ENCODE measurements around the gene NXPE2.

NXPE2 gene

DNA sequence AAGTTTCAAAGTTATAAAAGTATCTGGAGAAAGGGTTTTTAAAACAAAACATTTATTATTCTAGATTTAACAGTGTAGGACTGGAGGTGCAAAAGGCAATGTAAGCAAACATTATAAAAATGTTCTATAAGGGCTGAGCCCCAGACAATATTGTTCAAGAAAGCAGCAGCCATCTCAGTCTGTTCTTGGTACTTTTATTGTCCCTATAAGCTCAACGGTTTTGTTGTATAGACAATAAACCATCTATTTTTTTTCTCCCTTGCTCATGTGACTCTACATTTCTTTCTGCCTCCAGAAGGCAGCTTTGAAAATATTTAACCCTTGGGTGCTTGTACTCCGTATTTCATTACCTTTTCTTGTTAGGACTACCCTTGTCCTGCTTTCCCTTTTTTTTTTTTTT is 25.2 kb upstream of the NXPE2 start:
- no CpG with 5 or more reads among the region's 2 CpGs for WGBS (ENCODE audit: extremely low coverage, insufficient coverage, low lambda C conversion rate)
- Histone ChIP-seq H3K56ac (ENCODE audit: low read length) (no peak overlapping the region), H2BK5ac (ENCODE audit: low read length) (no peak overlapping the region), H3K4me2 (ENCODE audit: low read length) (no peak overlapping the region), H3K9ac (ENCODE audit: low read length) (no peak overlapping the region), H4K8ac (ENCODE audit: low read depth, low read length) (no peak overlapping the region), H3K4me1 (ENCODE audit: control insufficient read depth, low read depth, low read length) (no peaks in the 10 kb centered on the region), H3K4ac (ENCODE audit: low read depth, low read length) (no peak overlapping the region), H3K23ac (ENCODE audit: low read length) (no peak overlapping the region), H2AK5ac (ENCODE audit: low read length) (no peak overlapping the region), H4K5ac (ENCODE audit: low read length) (no peak overlapping the region), H2BK120ac (ENCODE audit: low read depth, low read length) (no peak overlapping the region), H3K4me3 (ENCODE audit: low read length) (no peak overlapping the region), H3K27me3 (ENCODE audit: insufficient read depth, low read length, poor library complexity) (no peaks in the 10 kb centered on the region), H3K36me3 (ENCODE audit: control insufficient read depth, insufficient read depth, low read length) (no peaks in the 10 kb centered on the region), H3K79me2 (ENCODE audit: control insufficient read depth, insufficient read depth, low read length) (no peaks in the 10 kb centered on the region), H3K27ac (ENCODE audit: low read depth, low read length) (no peak overlapping the region), H2BK15ac (replicated peaks; ENCODE audit: low read depth) (no peak overlapping the region), H3K79me1 (ENCODE audit: low read length) (no peaks in the 10 kb centered on the region), H3K18ac (ENCODE audit: low read length) (no peak overlapping the region)
- DNase-seq = no peak

DNA sequence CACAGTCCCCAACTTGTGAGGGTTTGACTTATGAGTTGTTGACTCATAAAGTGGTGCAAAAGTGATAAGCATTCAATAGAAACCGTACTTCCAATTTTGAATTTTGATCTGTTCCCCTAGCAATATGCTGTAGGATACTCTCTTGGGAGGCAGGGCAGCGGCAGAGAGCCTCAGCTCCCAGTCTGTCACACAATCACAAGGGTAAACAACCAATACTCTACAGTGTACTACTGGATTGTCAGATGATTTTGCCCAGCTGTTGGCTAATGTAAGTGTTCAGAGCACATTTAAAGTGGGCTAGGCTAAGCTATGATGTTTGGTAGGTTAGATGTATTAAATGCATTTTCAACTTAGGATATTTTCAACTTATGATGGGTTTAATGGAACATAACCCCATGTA is 13.7 kb upstream of the NXPE2 start:
- Histone ChIP-seq H3K36me3 (ENCODE audit: control insufficient read depth, insufficient read depth, low read length) (no peaks in the 10 kb centered on the region), H3K56ac (ENCODE audit: low read length) (no peak overlapping the region), H4K5ac (ENCODE audit: low read length) (no peak overlapping the region), H2BK5ac (ENCODE audit: low read length) (no peak overlapping the region), H3K18ac (ENCODE audit: low read length) (no peak overlapping the region), H3K23ac (ENCODE audit: low read length) (no peak overlapping the region), H3K4me2 (ENCODE audit: low read length) (no peak overlapping the region), H2BK15ac (replicated peaks; ENCODE audit: low read depth) (no peak overlapping the region), H4K8ac (ENCODE audit: low read depth, low read length) (no peak overlapping the region), H3K4me3 (ENCODE audit: low read length) (no peak overlapping the region), H2AK5ac (ENCODE audit: low read length) (no peak overlapping the region), H3K27ac (ENCODE audit: low read depth, low read length) (no peak overlapping the region), H3K9ac (ENCODE audit: low read length) (no peak overlapping the region), H3K4ac (ENCODE audit: low read depth, low read length) (no peak overlapping the region), H3K27me3 (ENCODE audit: insufficient read depth, low read length, poor library complexity) (peaks cover 2% of the 10 kb centered on the region), H3K79me2 (ENCODE audit: control insufficient read depth, insufficient read depth, low read length) (no peaks in the 10 kb centered on the region), H3K4me1 (ENCODE audit: control insufficient read depth, low read depth, low read length) (no peaks in the 10 kb centered on the region), H2BK120ac (ENCODE audit: low read depth, low read length) (no peak overlapping the region), H3K79me1 (ENCODE audit: low read length) (no peaks in the 10 kb centered on the region)
- no peak for DNase-seq
- no CpG with 5 or more reads among the region's 2 CpGs for WGBS (ENCODE audit: extremely low coverage, insufficient coverage, low lambda C conversion rate)

DNA sequence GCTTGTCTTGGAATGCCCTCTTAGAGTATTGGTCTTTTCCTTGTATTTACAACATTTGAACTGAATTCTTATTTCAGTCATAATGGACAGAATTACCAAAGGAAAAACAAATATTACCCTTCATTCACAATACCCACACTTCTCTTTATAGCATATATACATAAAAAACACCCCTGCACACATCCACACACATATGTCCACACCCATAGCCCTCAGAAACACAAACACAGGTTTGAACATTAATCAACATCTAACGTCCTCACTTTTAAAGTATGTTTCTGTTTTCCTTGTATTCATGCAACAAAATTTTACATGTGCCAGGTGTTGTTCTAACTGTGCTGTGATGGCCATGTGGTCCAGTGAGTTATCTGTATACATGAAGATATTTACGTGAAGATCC is 11.6 kb upstream of the NXPE2 start:
- Histone ChIP-seq H3K79me1 (ENCODE audit: low read length) (no peaks in the 10 kb centered on the region), H3K4me3 (ENCODE audit: low read length) (no peak overlapping the region), H3K9ac (ENCODE audit: low read length) (no peak overlapping the region), H4K8ac (ENCODE audit: low read depth, low read length) (no peak overlapping the region), H3K4ac (ENCODE audit: low read depth, low read length) (no peak overlapping the region), H3K23ac (ENCODE audit: low read length) (no peak overlapping the region), H2BK5ac (ENCODE audit: low read length) (no peak overlapping the region), H3K36me3 (ENCODE audit: control insufficient read depth, insufficient read depth, low read length) (no peaks in the 10 kb centered on the region), H3K56ac (ENCODE audit: low read length) (no peak overlapping the region), H3K18ac (ENCODE audit: low read length) (no peak overlapping the region), H4K5ac (ENCODE audit: low read length) (no peak overlapping the region), H2BK15ac (replicated peaks; ENCODE audit: low read depth) (no peak overlapping the region), H3K4me2 (ENCODE audit: low read length) (no peak overlapping the region), H2AK5ac (ENCODE audit: low read length) (no peak overlapping the region), H3K79me2 (ENCODE audit: control insufficient read depth, insufficient read depth, low read length) (no peaks in the 10 kb centered on the region), H3K27ac (ENCODE audit: low read depth, low read length) (no peak overlapping the region), H2BK120ac (ENCODE audit: low read depth, low read length) (no peak overlapping the region), H3K4me1 (ENCODE audit: control insufficient read depth, low read depth, low read length) (no peaks in the 10 kb centered on the region), H3K27me3 (ENCODE audit: insufficient read depth, low read length, poor library complexity) (peaks cover 2% of the 10 kb centered on the region)
- no CpG with 5 or more reads among the region's 2 CpGs for WGBS (ENCODE audit: extremely low coverage, insufficient coverage, low lambda C conversion rate)
- no peak for DNase-seq

DNA sequence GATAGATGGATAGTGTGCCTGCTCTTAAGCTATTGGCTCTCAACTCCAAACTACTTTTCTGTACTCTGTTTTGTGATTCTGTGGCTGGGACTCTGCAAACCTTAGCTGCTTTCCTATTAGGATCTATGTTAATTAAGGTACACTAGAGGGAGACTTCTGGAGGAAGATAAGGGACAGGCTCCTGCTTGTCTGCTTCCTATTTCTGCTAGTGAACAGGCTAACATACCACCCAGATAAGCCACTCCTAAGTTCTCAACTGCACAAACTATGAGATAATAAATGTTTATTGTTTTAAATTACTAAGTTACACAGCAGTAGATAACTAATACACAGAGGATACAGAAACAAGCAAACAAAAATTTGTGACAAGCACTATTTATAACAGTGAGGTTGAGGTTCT is 10.2 kb upstream of the NXPE2 start:
- Histone ChIP-seq H4K8ac (ENCODE audit: low read depth, low read length) (no peak overlapping the region), H3K36me3 (ENCODE audit: control insufficient read depth, insufficient read depth, low read length) (no peaks in the 10 kb centered on the region), H3K18ac (ENCODE audit: low read length) (no peak overlapping the region), H2BK120ac (ENCODE audit: low read depth, low read length) (no peak overlapping the region), H3K9ac (ENCODE audit: low read length) (no peak overlapping the region), H3K79me1 (ENCODE audit: low read length) (no peaks in the 10 kb centered on the region), H2BK15ac (replicated peaks; ENCODE audit: low read depth) (no peak overlapping the region), H3K23ac (ENCODE audit: low read length) (no peak overlapping the region), H3K27me3 (ENCODE audit: insufficient read depth, low read length, poor library complexity) (peaks cover 2% of the 10 kb centered on the region), H2AK5ac (ENCODE audit: low read length) (no peak overlapping the region), H3K56ac (ENCODE audit: low read length) (no peak overlapping the region), H4K5ac (ENCODE audit: low read length) (no peak overlapping the region), H3K4me1 (ENCODE audit: control insufficient read depth, low read depth, low read length) (no peaks in the 10 kb centered on the region), H3K79me2 (ENCODE audit: control insufficient read depth, insufficient read depth, low read length) (no peaks in the 10 kb centered on the region), H2BK5ac (ENCODE audit: low read length) (no peak overlapping the region), H3K27ac (ENCODE audit: low read depth, low read length) (no peak overlapping the region), H3K4me2 (ENCODE audit: low read length) (no peak overlapping the region), H3K4ac (ENCODE audit: low read depth, low read length) (no peak overlapping the region), H3K4me3 (ENCODE audit: low read length) (no peak overlapping the region)
- DNase-seq = peak; percentile 3

GRCh38 chr11:114673661-114674060 is 4.7 kb upstream of the NXPE2 start:
- Histone ChIP-seq H3K4me2 (ENCODE audit: low read length) (no peak overlapping the region), H3K27ac (ENCODE audit: low read depth, low read length) (no peak overlapping the region), H3K56ac (ENCODE audit: low read length) (no peak overlapping the region), H3K79me1 (ENCODE audit: low read length) (no peaks in the 10 kb centered on the region), H2BK15ac (replicated peaks; ENCODE audit: low read depth) (no peak overlapping the region), H3K36me3 (ENCODE audit: control insufficient read depth, insufficient read depth, low read length) (no peaks in the 10 kb centered on the region), H3K9ac (ENCODE audit: low read length) (no peak overlapping the region), H3K4me3 (ENCODE audit: low read length) (no peak overlapping the region), H2BK5ac (ENCODE audit: low read length) (no peak overlapping the region), H4K5ac (ENCODE audit: low read length) (no peak overlapping the region), H3K27me3 (ENCODE audit: insufficient read depth, low read length, poor library complexity) (no peaks in the 10 kb centered on the region), H4K8ac (ENCODE audit: low read depth, low read length) (no peak overlapping the region), H3K23ac (ENCODE audit: low read length) (no peak overlapping the region), H3K4ac (ENCODE audit: low read depth, low read length) (no peak overlapping the region), H2AK5ac (ENCODE audit: low read length) (no peak overlapping the region), H3K79me2 (ENCODE audit: control insufficient read depth, insufficient read depth, low read length) (no peaks in the 10 kb centered on the region), H3K4me1 (ENCODE audit: control insufficient read depth, low read depth, low read length) (no peaks in the 10 kb centered on the region), H3K18ac (ENCODE audit: low read length) (no peak overlapping the region), H2BK120ac (ENCODE audit: low read depth, low read length) (no peak overlapping the region)
- peak; percentile 45 for DNase-seq

DNA sequence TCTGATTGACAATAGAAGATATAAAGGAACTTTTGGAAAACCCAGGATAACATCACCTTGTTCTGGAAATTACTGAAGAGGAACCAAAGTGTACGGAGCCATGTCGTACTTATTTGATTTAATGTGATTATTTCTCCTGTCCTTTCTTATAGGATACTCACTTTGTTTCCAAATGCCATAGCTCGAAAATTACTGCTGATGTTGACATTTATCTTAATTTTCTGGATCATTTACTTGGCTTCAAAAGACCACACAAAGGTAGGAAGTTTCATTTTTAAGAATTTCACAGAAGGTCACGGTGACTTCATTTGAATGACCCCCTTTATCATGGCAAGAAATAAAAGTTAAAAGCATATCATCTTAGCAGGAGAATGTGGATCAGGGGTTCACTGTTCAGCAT is 1.2 kb downstream of the NXPE2 start:
- H2AK5ac ChIP-seq (ENCODE audit: low read length) = no peak overlapping the region
- H3K27me3 ChIP-seq (ENCODE audit: insufficient read depth, low read length, poor library complexity) = no peaks in the 10 kb centered on the region
- H3K4me2 ChIP-seq (ENCODE audit: low read length) = no peak overlapping the region
- H3K56ac ChIP-seq (ENCODE audit: low read length) = no peak overlapping the region
- H3K36me3 ChIP-seq (ENCODE audit: control insufficient read depth, insufficient read depth, low read length) = no peaks in the 10 kb centered on the region
- no peaks in the 10 kb centered on the region for H3K4me1 ChIP-seq (ENCODE audit: control insufficient read depth, low read depth, low read length)
- DNase-seq = no peak
- no peak overlapping the region for H3K4ac ChIP-seq (ENCODE audit: low read depth, low read length)
- H2BK120ac ChIP-seq (ENCODE audit: low read depth, low read length) = no peak overlapping the region
- no peaks in the 10 kb centered on the region for H3K79me1 ChIP-seq (ENCODE audit: low read length)
- no peak overlapping the region for H2BK5ac ChIP-seq (ENCODE audit: low read length)
- H3K27ac ChIP-seq (ENCODE audit: low read depth, low read length) = no peak overlapping the region
- no peaks in the 10 kb centered on the region for H3K79me2 ChIP-seq (ENCODE audit: control insufficient read depth, insufficient read depth, low read length)
- no peak overlapping the region for H3K4me3 ChIP-seq (ENCODE audit: low read length)
- H3K23ac ChIP-seq (ENCODE audit: low read length) = no peak overlapping the region
- no peak overlapping the region for H2BK15ac ChIP-seq (replicated peaks; ENCODE audit: low read depth)
- H4K5ac ChIP-seq (ENCODE audit: low read length) = no peak overlapping the region
- no peak overlapping the region for H3K18ac ChIP-seq (ENCODE audit: low read length)
- H3K9ac ChIP-seq (ENCODE audit: low read length) = no peak overlapping the region
- no peak overlapping the region for H4K8ac ChIP-seq (ENCODE audit: low read depth, low read length)
- no CpG with 5 or more reads among the region's 4 CpGs for WGBS (ENCODE audit: extremely low coverage, insufficient coverage, low lambda C conversion rate)
